ENCODE results near the gene THSD4.

The THSD4 gene

DNA sequence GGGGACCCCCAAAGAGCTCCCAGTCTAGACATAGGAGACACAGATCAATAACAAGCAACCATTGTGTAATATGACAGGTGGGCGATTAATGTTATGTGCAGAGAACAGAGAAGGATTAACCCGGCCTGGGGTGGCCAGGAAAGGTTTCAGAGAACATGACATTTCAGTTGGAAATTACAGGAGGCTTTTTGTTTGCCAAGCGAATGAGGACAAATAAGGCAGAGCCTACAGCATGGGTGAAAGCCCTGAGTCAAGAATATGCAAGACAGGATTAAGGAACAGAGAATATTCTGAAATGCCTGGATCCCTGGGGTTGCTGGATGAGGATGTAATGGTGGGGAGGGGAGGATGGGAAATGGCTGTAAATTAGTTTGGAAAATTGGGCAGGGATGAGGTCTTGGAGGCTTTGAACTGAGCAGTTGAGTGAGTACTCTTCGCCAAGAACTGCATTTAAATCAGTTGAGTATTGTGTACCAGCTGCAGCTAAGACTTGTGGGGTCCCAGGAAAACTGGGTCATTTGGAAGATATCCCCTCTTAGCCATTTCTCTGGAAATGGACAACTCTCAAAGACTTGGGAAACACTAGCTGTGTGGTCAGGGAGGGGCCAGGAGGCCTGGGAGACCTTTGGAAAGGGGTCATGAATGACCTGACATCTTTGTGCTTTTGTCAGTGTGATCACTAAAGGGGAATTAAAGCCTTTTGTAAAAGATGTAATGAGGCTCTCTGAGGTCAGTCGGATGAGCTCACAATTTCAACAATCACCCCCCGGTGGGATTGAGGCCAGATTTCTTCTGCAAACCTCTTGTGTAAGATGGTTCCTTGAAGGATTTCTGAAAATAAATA lies 496.5 kb downstream of the THSD4 start:
- Histone ChIP-seq H3K27ac (ENCODE audit: low read depth, low read length) (no peak overlapping the region), H3K36me3 (ENCODE audit: control insufficient read depth in 1 of 2, insufficient read depth in 2 of 2, low read length in 2 of 2) (no peaks in the 10 kb centered on the region), H3K27me3 (ENCODE audit: control insufficient read depth in 1 of 2, insufficient read depth in 2 of 2, low read length in 2 of 2) (no peaks in the 10 kb centered on the region), H3K4me3 (ENCODE audit: low read depth in 1 of 2, low read length in 2 of 2) (no peak overlapping the region), H3K4me1 (ENCODE audit: control insufficient read depth in 1 of 2, insufficient read depth in 2 of 2, low read length in 2 of 2) (no peaks in the 10 kb centered on the region), H3K9me3 (ENCODE audit: control insufficient read depth in 1 of 2, low read length in 2 of 2) (no peaks in the 10 kb centered on the region), H3K9ac (ENCODE audit: low read depth in 1 of 2, low read length in 2 of 2) (no peak overlapping the region)

DNA sequence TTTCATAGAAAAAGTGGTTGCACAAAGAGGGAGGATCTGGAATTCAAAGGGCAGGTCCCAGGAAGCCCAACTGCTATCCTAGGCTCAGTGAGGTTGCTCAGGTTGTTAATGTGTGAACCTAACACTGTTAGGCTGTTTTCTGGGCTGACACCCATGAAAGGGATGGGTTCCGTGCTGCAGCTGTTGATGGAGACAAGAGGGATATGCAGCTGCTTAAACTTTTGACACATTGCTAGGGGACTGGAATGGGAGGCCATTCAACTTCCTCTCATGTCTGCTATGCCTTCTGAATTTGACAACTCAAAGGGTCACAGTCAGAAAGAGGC lies 497.1 kb downstream of the THSD4 start:
- Histone ChIP-seq H3K9ac (ENCODE audit: low read depth in 1 of 2, low read length in 2 of 2) (no peak overlapping the region), H3K27ac (ENCODE audit: low read depth, low read length) (no peak overlapping the region), H3K4me3 (ENCODE audit: low read depth in 1 of 2, low read length in 2 of 2) (no peak overlapping the region), H3K27me3 (ENCODE audit: control insufficient read depth in 1 of 2, insufficient read depth in 2 of 2, low read length in 2 of 2) (no peaks in the 10 kb centered on the region), H3K9me3 (ENCODE audit: control insufficient read depth in 1 of 2, low read length in 2 of 2) (no peaks in the 10 kb centered on the region), H3K4me1 (ENCODE audit: control insufficient read depth in 1 of 2, insufficient read depth in 2 of 2, low read length in 2 of 2) (no peaks in the 10 kb centered on the region), H3K36me3 (ENCODE audit: control insufficient read depth in 1 of 2, insufficient read depth in 2 of 2, low read length in 2 of 2) (no peaks in the 10 kb centered on the region)

DNA sequence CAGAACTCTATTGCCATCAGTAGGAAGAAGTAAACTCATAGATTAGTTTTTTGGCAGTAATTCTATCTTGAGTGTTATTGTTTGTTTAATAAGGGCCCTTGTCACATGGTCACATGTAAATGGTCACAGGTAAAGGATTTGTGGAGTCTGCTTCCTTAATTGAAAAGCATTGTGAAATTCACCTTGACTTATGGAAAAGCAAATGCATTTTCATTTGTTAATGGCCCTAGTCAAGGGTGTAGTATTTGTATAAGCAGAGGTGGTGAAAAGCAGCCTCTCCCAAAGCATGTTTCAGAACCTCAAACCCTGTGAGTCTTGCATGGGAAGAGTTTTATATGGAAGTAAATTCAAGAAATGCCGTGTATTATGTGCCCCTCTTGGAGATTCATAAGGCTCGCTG lies 497.6 kb downstream of the THSD4 start:
- H3K9ac ChIP-seq (ENCODE audit: low read depth in 1 of 2, low read length in 2 of 2), result no peak overlapping the region
- no peak overlapping the region for H3K4me3 ChIP-seq (ENCODE audit: low read depth in 1 of 2, low read length in 2 of 2)
- H3K27ac ChIP-seq (ENCODE audit: low read depth, low read length), result no peak overlapping the region
- H3K9me3 ChIP-seq (ENCODE audit: control insufficient read depth in 1 of 2, low read length in 2 of 2), result no peaks in the 10 kb centered on the region
- H3K27me3 ChIP-seq (ENCODE audit: control insufficient read depth in 1 of 2, insufficient read depth in 2 of 2, low read length in 2 of 2), result no peaks in the 10 kb centered on the region
- no peaks in the 10 kb centered on the region for H3K4me1 ChIP-seq (ENCODE audit: control insufficient read depth in 1 of 2, insufficient read depth in 2 of 2, low read length in 2 of 2)
- no peaks in the 10 kb centered on the region for H3K36me3 ChIP-seq (ENCODE audit: control insufficient read depth in 1 of 2, insufficient read depth in 2 of 2, low read length in 2 of 2)

DNA sequence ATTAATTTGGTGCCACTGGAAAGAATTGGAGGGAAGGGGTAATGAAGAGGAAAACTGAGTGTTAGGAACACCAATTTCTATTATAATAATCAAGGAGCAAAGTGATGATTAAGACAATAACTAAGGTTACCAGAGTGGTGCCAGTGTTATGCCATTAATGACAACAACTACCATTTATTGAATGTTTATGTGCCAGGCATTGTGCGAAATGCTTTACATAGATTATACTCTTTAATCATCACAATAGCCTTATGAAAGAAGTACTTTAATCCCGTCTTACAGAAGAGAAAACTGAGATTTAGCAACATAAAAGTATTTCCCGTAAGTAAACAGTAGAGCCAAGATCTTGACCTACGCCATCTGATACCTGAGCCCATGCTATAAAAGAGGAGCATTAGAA lies 507.8 kb downstream of the THSD4 start:
- H3K4me1 ChIP-seq (ENCODE audit: control insufficient read depth in 1 of 2, insufficient read depth in 2 of 2, low read length in 2 of 2), result no peaks in the 10 kb centered on the region
- no peak overlapping the region for H3K27ac ChIP-seq (ENCODE audit: low read depth, low read length)
- H3K36me3 ChIP-seq (ENCODE audit: control insufficient read depth in 1 of 2, insufficient read depth in 2 of 2, low read length in 2 of 2), result no peaks in the 10 kb centered on the region
- H3K9me3 ChIP-seq (ENCODE audit: control insufficient read depth in 1 of 2, low read length in 2 of 2), result no peaks in the 10 kb centered on the region
- H3K9ac ChIP-seq (ENCODE audit: low read depth in 1 of 2, low read length in 2 of 2), result no peak overlapping the region
- no peak overlapping the region for H3K4me3 ChIP-seq (ENCODE audit: low read depth in 1 of 2, low read length in 2 of 2)
- peaks cover 0 to 3% of the 10 kb centered on the region in 2 donors for H3K27me3 ChIP-seq (ENCODE audit: control insufficient read depth in 1 of 2, insufficient read depth in 2 of 2, low read length in 2 of 2)

DNA sequence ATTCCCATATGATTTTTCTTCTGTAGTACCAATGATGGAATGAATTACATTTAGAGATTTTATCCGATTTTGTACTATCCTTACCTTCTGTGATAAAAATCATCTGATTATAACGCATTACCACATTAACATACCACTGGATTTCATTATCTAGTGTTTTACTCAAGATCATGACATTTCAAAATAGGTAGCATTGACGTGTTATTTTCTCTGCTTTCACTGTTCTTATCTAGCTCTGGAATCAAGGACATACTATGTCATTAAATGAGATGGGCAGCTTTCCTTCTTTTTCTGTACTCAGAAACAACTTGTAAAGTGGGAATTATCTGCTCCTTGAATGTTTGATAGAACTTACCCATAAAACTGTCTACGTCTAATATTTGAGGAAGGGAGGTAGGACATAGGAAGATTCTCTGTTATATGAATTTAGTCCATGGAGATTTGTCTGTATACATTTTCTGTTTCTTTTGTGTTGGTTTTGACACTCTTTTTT lies 511.4 kb downstream of the THSD4 start:
- no peaks in the 10 kb centered on the region for H3K36me3 ChIP-seq (ENCODE audit: control insufficient read depth in 1 of 2, insufficient read depth in 2 of 2, low read length in 2 of 2)
- peaks cover 0 to 3% of the 10 kb centered on the region in 2 donors for H3K27me3 ChIP-seq (ENCODE audit: control insufficient read depth in 1 of 2, insufficient read depth in 2 of 2, low read length in 2 of 2)
- H3K4me3 ChIP-seq (ENCODE audit: low read depth in 1 of 2, low read length in 2 of 2), result no peak overlapping the region
- H3K27ac ChIP-seq (ENCODE audit: low read depth, low read length), result no peak overlapping the region
- H3K4me1 ChIP-seq (ENCODE audit: control insufficient read depth in 1 of 2, insufficient read depth in 2 of 2, low read length in 2 of 2), result no peaks in the 10 kb centered on the region
- H3K9me3 ChIP-seq (ENCODE audit: control insufficient read depth in 1 of 2, low read length in 2 of 2), result no peaks in the 10 kb centered on the region
- H3K9ac ChIP-seq (ENCODE audit: low read depth in 1 of 2, low read length in 2 of 2), result no peak overlapping the region

DNA sequence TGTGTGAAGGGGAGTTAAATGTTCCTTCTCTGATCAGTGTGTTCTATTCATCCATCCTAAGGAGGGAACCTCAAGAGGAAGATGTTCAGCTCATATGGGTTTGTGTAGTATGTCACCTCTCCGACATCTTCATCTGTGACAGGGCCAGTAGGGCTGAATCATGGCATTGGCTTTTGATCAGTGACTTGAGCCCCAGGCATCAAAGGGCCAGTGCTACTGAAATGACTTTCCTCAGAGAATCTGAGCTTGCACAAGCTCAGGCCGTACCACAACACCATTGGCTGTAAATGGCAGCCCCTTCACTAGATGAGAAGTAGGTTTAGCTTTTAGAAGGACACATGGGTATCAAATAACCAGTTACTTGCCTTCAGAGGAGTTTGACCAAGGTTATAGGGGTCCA lies 511.9 kb downstream of the THSD4 start:
- no peaks in the 10 kb centered on the region for H3K4me1 ChIP-seq (ENCODE audit: control insufficient read depth in 1 of 2, insufficient read depth in 2 of 2, low read length in 2 of 2)
- H3K27me3 ChIP-seq (ENCODE audit: control insufficient read depth in 1 of 2, insufficient read depth in 2 of 2, low read length in 2 of 2), result peaks cover 0 to 3% of the 10 kb centered on the region in 2 donors
- no peaks in the 10 kb centered on the region for H3K36me3 ChIP-seq (ENCODE audit: control insufficient read depth in 1 of 2, insufficient read depth in 2 of 2, low read length in 2 of 2)
- H3K9me3 ChIP-seq (ENCODE audit: control insufficient read depth in 1 of 2, low read length in 2 of 2), result no peaks in the 10 kb centered on the region
- no peak overlapping the region for H3K9ac ChIP-seq (ENCODE audit: low read depth in 1 of 2, low read length in 2 of 2)
- H3K4me3 ChIP-seq (ENCODE audit: low read depth in 1 of 2, low read length in 2 of 2), result no peak overlapping the region
- no peak overlapping the region for H3K27ac ChIP-seq (ENCODE audit: low read depth, low read length)

DNA sequence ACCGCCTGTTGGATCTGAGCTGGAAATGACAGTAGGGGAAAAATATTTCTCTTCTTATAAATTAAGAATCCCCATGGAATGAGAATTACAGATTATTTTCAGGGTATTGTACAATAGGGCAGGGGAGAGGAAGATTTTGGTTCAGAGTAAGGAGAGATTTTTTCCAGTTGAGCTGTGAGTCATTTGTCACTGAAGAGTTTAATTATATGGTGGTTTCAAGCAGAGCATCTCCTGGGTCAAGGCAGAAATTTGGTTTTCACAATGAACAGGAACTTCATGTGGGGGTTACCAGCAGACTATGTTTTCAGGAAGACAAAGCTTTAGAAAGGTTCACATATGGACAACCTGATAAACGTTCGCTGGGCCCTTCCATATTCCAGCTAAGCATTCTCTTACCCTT lies 512.3 kb downstream of the THSD4 start:
- Histone ChIP-seq H3K9ac (ENCODE audit: low read depth in 1 of 2, low read length in 2 of 2) (no peak overlapping the region), H3K27me3 (ENCODE audit: control insufficient read depth in 1 of 2, insufficient read depth in 2 of 2, low read length in 2 of 2) (peaks cover 0 to 3% of the 10 kb centered on the region in 2 donors), H3K27ac (ENCODE audit: low read depth, low read length) (no peak overlapping the region), H3K36me3 (ENCODE audit: control insufficient read depth in 1 of 2, insufficient read depth in 2 of 2, low read length in 2 of 2) (no peaks in the 10 kb centered on the region), H3K9me3 (ENCODE audit: control insufficient read depth in 1 of 2, low read length in 2 of 2) (no peaks in the 10 kb centered on the region), H3K4me1 (ENCODE audit: control insufficient read depth in 1 of 2, insufficient read depth in 2 of 2, low read length in 2 of 2) (no peaks in the 10 kb centered on the region), H3K4me3 (ENCODE audit: low read depth in 1 of 2, low read length in 2 of 2) (no peak overlapping the region)

DNA sequence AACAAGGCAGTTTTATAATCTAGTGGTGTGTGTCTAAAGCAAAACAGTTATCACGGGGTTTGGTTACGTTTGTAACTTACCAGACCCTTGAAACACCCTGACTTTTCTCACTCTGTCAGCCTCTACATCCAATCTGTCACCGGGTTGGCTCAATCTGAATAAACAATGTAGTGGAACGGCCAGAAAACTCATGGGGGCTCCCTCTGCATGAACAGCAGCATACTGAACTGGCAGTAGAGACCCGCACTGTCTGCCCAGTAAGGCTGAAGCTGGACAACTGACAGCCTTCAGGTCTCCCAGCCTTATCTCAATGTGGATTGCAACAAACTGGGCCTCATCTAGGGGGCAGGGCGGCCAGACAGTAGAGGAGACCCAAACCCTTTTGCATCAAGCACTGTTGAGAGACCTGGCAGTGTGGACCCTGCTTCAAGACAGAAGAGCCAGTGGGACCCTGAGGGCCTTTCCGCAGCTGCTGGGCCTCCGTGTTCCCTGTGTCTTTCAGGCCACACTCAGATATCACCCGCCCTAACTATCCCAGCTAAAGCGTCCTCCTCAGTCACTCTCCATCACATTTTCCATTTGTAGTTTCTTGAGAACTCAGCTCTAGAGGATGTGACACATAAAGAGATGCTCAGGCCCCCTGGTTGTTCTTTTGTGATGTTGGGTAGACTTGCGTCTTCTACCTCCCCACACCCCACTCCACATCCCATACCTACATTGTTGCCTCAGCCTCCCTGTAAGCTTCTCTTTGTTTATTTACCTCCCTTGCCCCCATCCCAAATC lies 513.9 kb downstream of the THSD4 start:
- Histone ChIP-seq H3K27ac (ENCODE audit: low read depth, low read length) (no peak overlapping the region), H3K4me1 (ENCODE audit: control insufficient read depth in 1 of 2, insufficient read depth in 2 of 2, low read length in 2 of 2) (no peaks in the 10 kb centered on the region), H3K9me3 (ENCODE audit: control insufficient read depth in 1 of 2, low read length in 2 of 2) (no peaks in the 10 kb centered on the region), H3K9ac (ENCODE audit: low read depth in 1 of 2, low read length in 2 of 2) (no peak overlapping the region), H3K27me3 (ENCODE audit: control insufficient read depth in 1 of 2, insufficient read depth in 2 of 2, low read length in 2 of 2) (peaks cover 0 to 3% of the 10 kb centered on the region in 2 donors), H3K4me3 (ENCODE audit: low read depth in 1 of 2, low read length in 2 of 2) (no peak overlapping the region), H3K36me3 (ENCODE audit: control insufficient read depth in 1 of 2, insufficient read depth in 2 of 2, low read length in 2 of 2) (no peaks in the 10 kb centered on the region)

DNA sequence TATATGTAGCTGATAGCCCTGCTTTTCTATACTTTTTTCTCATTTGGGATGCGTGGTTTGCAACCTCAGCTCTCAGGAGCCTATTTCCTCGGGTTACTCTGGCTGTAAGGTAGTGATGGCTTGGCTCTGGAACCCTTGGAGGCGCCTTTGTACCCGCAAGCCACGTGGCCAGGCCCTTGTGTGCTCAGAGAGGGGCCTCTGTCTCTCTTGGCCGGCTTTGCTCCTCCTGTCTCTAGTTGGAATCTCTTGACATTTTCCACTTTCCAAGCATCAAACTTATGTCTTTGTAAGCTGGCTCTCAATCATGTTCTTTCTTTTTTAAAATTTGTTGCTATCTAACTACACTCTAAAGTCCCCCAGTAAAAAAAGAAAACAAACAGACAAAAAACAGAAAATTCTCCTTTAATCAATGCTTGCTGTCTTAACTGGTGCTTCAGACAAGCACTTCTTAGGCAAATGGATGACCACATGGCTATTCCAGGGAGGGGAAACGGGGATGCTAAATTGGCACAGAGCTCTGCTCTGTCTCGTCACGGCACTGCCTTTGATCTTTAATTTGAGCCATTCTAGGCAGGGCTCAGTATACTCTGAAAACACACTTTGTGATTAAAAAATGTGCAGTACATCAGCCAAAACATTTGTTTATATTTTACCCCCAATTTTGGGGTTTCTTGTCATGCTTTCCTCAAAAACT lies 514.7 kb downstream of the THSD4 start:
- Histone ChIP-seq H3K4me1 (ENCODE audit: control insufficient read depth in 1 of 2, insufficient read depth in 2 of 2, low read length in 2 of 2) (peaks cover 0 to 2% of the 10 kb centered on the region in 2 donors), H3K27ac (ENCODE audit: low read depth, low read length) (no peak overlapping the region)

DNA sequence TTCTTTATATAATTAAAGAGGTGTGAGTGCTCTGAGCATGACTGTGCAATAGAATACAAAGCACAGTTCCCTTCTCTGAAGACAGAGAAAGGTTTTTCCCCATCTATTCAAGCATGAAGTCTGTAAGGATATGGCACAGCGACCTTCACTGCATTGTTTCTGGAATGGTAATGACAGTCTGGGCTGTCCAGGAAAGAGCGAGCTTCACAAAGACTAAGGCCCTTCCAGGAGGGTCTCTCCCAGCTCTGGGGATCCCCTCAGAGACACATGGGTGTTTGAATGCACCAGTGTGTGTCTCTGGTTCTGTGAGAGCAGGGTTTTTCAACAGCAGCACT lies 515.2 kb downstream of the THSD4 start:
- no peak overlapping the region for H3K9ac ChIP-seq (ENCODE audit: low read depth in 1 of 2, low read length in 2 of 2)
- H3K4me3 ChIP-seq (ENCODE audit: low read depth in 1 of 2, low read length in 2 of 2), result no peak overlapping the region
- H3K9me3 ChIP-seq (ENCODE audit: control insufficient read depth in 1 of 2, low read length in 2 of 2), result no peaks in the 10 kb centered on the region
- H3K27ac ChIP-seq (ENCODE audit: low read depth, low read length), result no peak overlapping the region
- peaks cover 0 to 3% of the 10 kb centered on the region in 2 donors for H3K27me3 ChIP-seq (ENCODE audit: control insufficient read depth in 1 of 2, insufficient read depth in 2 of 2, low read length in 2 of 2)
- no peaks in the 10 kb centered on the region for H3K36me3 ChIP-seq (ENCODE audit: control insufficient read depth in 1 of 2, insufficient read depth in 2 of 2, low read length in 2 of 2)
- H3K4me1 ChIP-seq (ENCODE audit: control insufficient read depth in 1 of 2, insufficient read depth in 2 of 2, low read length in 2 of 2), result peaks cover 0 to 5% of the 10 kb centered on the region in 2 donors

More for the DNA sequence above, 514.7 kb downstream of the THSD4 start:
- Histone ChIP-seq H3K9me3 (ENCODE audit: control insufficient read depth in 1 of 2, low read length in 2 of 2) (no peaks in the 10 kb centered on the region), H3K9ac (ENCODE audit: low read depth in 1 of 2, low read length in 2 of 2) (no peak overlapping the region), H3K27me3 (ENCODE audit: control insufficient read depth in 1 of 2, insufficient read depth in 2 of 2, low read length in 2 of 2) (peaks cover 0 to 3% of the 10 kb centered on the region in 2 donors), H3K4me3 (ENCODE audit: low read depth in 1 of 2, low read length in 2 of 2) (no peak overlapping the region), H3K36me3 (ENCODE audit: control insufficient read depth in 1 of 2, insufficient read depth in 2 of 2, low read length in 2 of 2) (no peaks in the 10 kb centered on the region)

Data from duodenal mucosa (tissue), 2 donors.